Ovary (tissue), 9 donors: ENCODE results near the gene GRB2. TPM values are rescaled to one million over a fixed set of nuclear protein-coding genes. Genes with fewer than 3 reads are reported as not detected.

Experiments used
- DNase-seq, 5 donors: peaks; one replicate each; pipeline ENCODE4 v3.0.0-alpha.2; 2019 to 2020
- H3K27ac ChIP-seq, 2 donors: fragments of 200-600 bp; one replicate each; pipeline versions ENCODE4 v1.5.1 to v1.8.0; 2019 to 2022
- H3K27me3 ChIP-seq: fragments of 200-600 bp; one replicate; pipeline ENCODE4 v1.8.0; 2022
- H3K36me3 ChIP-seq: fragments of 200-600 bp; sonication (generic); one replicate; pipeline ENCODE4 v1.5.1; 2019
- H3K4me1 ChIP-seq: one replicate; pipeline ENCODE4 v1.8.1; 2013; ENCODE audit warnings: mild to moderate bottlenecking, moderate library complexity; ENCODE audit not compliant: insufficient read depth
- H3K4me3 ChIP-seq: fragments of 200-600 bp; sonication (generic); one replicate; pipeline ENCODE4 v1.5.1; 2017
- H3K9me3 ChIP-seq, 2 donors: fragments of 200-600 bp in 1 of 2; sonication (generic) in 1 of 2; one replicate each; pipeline versions ENCODE4 v1.5.1 to v1.8.1; 2013 to 2019; ENCODE audit warnings: mild to moderate bottlenecking in 1 of 2, moderate library complexity in 1 of 2
- EP300 ChIP-seq: sonication (generic); formaldehyde crosslinking; IDR thresholded peaks from one replicate; pipeline ENCODE4 v1.6.1; 2017; ENCODE audit warnings: antibody characterized with exemption
- POLR2A ChIP-seq: fragments of 450-650 bp; IDR thresholded peaks from one replicate; pipeline ENCODE4 v1.6.1; 2017; ENCODE audit warnings: antibody characterized with exemption, mild to moderate bottlenecking, moderate library complexity
- WGBS, 3 donors: extraction: QIAGEN DNeasy Blood & Tissue Kit in 1 of 3; methylation state at CpG; one replicate each; pipeline versions ENCODE4 v1.1.5 to v1.1.7; 2013 to 2017; 5-methylcytosine and 5-hydroxymethylcytosine counted together
- intact Hi-C, 4 donors: fragments of 100-400 bp; cut with DNase I; formaldehyde crosslinking; loops; one replicate each; pipeline versions ENCODE4 v1.11.0 to v1.15.1; 2022 to 2023
- polyA plus RNA-seq, 2 donors: library from polyadenylated mRNA; stranded (reverse); fragments of 200-250 nt in 1 of 2; fragments of 350-450 nt in 1 of 2; fragmentation: Illumina TruSeq in 1 of 2; extraction: RNeasy Lipid Tissue Mini Kit (QIAGEN cat#74804) in 1 of 2; gene quantifications; one replicate each; pipeline ENCODE4 v1.2.3, GENCODE V29; 2013 to 2014
- total RNA-seq, 7 donors: library from RNA; depleted of rRNA in 2 of 7; stranded (reverse); fragments of >200 nt in 2 of 7; fragmentation: NEBNext Ultra II Directional in 3 of 7; extraction: Animal tissue kit (Norgen Biotek cat#: 25700) in 3 of 7; gene quantifications; one replicate each; pipeline versions ENCODE4 v1.1.0 to v1.2.4, GENCODE V29; 2016 to 2023
- TF ChIP-seq, protein P1 (sequence below), 3 donors: fragments of 450-650 bp in 2 of 3; fragments of 200-600 bp in 1 of 3; IDR thresholded peaks; one replicate each; pipeline versions ENCODE4 v1.5.1 to v1.8.0; 2016 to 2022; ENCODE audit warnings: antibody characterized with exemption in 3 of 3, mild to moderate bottlenecking in 1 of 3
- donor health status: DM: no; HTN: no; CAD: no; lungs with moderate emphysema.
- donor health status: DM: no; HTN: no; CAD: no.
- donor health status: Bipolar disorder and iron deficiency.
- donor health status: DM: yes; HTN: yes; CAD: no.
- donor health status: DM: no; HTN: no; CAD: no.
- donor health status: DM: yes; HTN: yes; CAD: no.

Gene GRB2
- total and polyA plus RNA-seq, 9 donors = 41.5 to 88.2 (median 62.6) TPM

DNA sequence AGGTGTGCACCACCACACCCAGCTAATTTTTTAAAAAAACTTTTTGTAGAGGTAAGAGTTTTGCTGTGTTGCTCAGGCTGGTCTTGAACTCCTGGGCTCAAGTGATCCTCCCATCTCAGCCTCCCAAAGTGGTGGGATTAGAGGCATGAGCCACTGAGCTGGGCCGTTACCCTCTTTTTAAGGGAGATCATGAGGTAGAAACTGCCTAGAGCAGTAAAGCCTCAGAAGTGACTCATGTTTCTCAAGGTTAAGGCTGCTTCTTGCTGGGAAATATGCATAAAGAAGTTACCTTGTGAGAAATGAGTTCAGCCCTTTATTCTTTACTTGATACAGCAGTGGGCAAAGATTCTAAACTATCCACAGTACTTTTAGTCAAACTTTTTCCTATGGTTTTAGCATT is 38.2 kb downstream of the GRB2 start:
- WGBS, 3 donors = 33 to 50% (median 48%) methylated on average over 1 of the region's 1 CpG
- no peaks in the 10 kb centered on the region for H3K36me3 ChIP-seq
- no peaks in the 10 kb centered on the region for H3K27me3 ChIP-seq
- TF ChIP-seq POLR2A (no peak), EP300 (no peak)
- TF ChIP-seq, protein P1, sequence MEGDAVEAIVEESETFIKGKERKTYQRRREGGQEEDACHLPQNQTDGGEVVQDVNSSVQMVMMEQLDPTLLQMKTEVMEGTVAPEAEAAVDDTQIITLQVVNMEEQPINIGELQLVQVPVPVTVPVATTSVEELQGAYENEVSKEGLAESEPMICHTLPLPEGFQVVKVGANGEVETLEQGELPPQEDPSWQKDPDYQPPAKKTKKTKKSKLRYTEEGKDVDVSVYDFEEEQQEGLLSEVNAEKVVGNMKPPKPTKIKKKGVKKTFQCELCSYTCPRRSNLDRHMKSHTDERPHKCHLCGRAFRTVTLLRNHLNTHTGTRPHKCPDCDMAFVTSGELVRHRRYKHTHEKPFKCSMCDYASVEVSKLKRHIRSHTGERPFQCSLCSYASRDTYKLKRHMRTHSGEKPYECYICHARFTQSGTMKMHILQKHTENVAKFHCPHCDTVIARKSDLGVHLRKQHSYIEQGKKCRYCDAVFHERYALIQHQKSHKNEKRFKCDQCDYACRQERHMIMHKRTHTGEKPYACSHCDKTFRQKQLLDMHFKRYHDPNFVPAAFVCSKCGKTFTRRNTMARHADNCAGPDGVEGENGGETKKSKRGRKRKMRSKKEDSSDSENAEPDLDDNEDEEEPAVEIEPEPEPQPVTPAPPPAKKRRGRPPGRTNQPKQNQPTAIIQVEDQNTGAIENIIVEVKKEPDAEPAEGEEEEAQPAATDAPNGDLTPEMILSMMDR (IDR thresholded peaks at IDR 0.05) = no peak
- H3K9me3 ChIP-seq = no peaks in the 10 kb centered on the region
- intact Hi-C loops = no loop called here
- no peak overlapping the region for H3K4me3 ChIP-seq
- H3K27ac ChIP-seq = no peak overlapping the region
- DNase-seq = no peak
- H3K4me1 ChIP-seq = peaks cover 12% of the 10 kb centered on the region

DNA sequence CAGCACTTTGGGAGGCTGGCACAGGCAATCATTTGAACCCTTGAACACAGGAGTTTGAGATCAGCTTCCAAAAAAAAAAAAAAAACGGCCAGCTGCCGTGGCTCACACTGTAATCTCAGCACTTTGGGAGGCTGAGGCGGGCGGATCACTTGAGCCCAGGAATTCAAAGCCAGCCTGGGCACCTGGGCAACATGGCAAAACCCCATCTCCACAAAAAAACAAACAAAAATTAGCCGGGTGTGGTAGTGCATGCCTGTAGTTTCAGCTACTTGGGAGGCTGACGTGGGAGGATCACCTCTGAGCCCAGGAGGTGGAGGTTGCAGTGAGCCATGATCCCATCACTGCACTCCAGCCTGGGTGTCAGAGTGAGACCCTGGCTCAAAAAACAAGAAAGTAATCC is 39.0 kb downstream of the GRB2 start:
- no peaks in the 10 kb centered on the region for H3K9me3 ChIP-seq
- no peak overlapping the region for H3K27ac ChIP-seq
- intact Hi-C loops = no loop called here
- no peaks in the 10 kb centered on the region for H3K36me3 ChIP-seq
- 43 to 58% (median 51%) methylated on average over 6 of the region's 6 CpGs for WGBS, 3 donors
- no peaks in the 10 kb centered on the region for H3K27me3 ChIP-seq
- no peak for DNase-seq
- H3K4me3 ChIP-seq = no peak overlapping the region
- TF ChIP-seq EP300 (no peak), POLR2A (no peak)
- TF ChIP-seq, protein P1 (IDR thresholded peaks at IDR 0.05) = no peak
- peaks cover 9% of the 10 kb centered on the region for H3K4me1 ChIP-seq

DNA sequence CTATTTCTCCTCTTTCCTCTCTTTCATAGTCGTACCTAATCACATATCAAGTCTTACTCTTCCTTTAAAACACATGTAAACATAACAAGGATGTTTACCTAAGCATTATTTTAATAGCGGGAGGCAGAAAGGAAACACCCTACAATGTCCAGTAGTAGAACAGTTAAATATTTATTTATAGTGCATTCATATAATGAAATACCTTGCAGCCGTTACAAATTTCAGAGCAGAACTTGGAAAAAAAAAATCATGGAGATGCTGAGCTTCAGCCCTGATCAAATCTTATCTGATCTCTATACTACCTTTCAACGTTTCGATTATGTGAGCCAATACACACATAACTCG is 39.6 kb downstream of the GRB2 start:
- Histone ChIP-seq H3K4me3 (no peak overlapping the region), H3K27me3 (no peaks in the 10 kb centered on the region), H3K36me3 (no peaks in the 10 kb centered on the region), H3K9me3 (no peaks in the 10 kb centered on the region), H3K27ac (no peak overlapping the region), H3K4me1 (peaks cover 9% of the 10 kb centered on the region)
- no peak for TF ChIP-seq POLR2A
- TF ChIP-seq, protein P1 (IDR thresholded peaks at IDR 0.05) = no peak
- TF ChIP-seq EP300 = no peak
- DNase-seq = no peak
- WGBS, 3 donors = 45 to 63% (median 51%) methylated on average over 6 of the region's 6 CpGs
- intact Hi-C loops = no loop called here

DNA sequence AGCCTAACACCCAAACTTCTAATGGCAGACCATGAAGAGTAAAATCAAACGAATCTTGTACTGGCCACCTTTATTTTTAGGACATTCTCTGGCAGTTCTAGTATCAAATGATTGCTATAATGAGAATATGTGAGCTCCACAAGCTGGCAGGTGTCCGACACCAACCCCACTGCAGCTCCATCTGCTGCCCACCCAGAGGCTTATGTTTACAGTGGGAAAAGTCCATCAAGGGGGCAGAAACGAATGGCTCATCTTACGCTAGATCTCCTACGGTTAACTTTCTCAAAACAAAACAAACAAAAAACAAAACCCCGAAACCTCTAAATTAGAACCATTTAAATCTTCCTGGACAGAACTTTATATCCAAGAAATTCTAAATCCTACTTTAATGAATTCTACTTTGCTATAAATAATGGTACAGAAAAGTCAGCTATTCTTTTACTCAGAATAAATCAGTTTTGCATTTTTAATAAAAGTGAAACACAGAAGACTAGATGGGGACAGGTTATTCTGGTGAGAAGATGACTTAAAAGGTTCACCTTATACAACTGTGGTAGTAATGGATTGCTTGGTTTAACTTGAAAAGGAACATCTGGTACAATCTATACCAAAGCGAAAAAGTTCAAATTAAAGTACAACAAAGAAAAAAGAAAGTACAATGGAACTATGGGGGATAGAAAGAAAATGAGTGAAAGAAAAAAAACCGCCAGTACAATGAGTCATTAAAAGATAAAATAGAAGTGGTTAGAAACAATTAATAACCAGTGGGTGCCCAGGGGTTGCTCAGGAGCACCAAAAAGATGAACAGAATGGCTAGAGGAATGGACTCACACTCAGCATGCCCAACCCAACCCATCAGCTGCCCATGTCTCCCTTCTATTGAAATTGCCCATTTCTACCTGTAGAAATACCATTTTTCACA is 40.2 kb downstream of the GRB2 start:
- WGBS, 3 donors = 66 to 73% (median 70%) methylated on average over 8 of the region's 8 CpGs
- Histone ChIP-seq H3K27me3 (no peaks in the 10 kb centered on the region), H3K4me1 (peaks cover 11% of the 10 kb centered on the region), H3K9me3 (no peaks in the 10 kb centered on the region), H3K36me3 (no peaks in the 10 kb centered on the region), H3K4me3 (no peak overlapping the region), H3K27ac (no peak overlapping the region)
- DNase-seq = no peak
- TF ChIP-seq, protein P1 (IDR thresholded peaks at IDR 0.05) = no peak
- TF ChIP-seq EP300 (no peak), POLR2A (no peak)
- intact Hi-C loops = no loop called here
